GM06990 (cell line): ENCODE measurements around the gene GABBR2.

Experiments
- DNase-seq: peaks from one replicate; pipeline ENCODE4 v3.0.0-alpha.2; 2011; ENCODE audit not compliant: insufficient read length; ENCODE audit errors: extremely low read depth
- H3K27me3 ChIP-seq: replicated peaks from 2 replicates; pipeline ENCODE4 v1.6.0; 2011; ENCODE audit warnings: low read length; ENCODE audit not compliant: control insufficient read depth, insufficient read depth
- H3K36me3 ChIP-seq: 2 replicates; pipeline ENCODE4 v1.5.1; 2011; ENCODE audit warnings: low read length; ENCODE audit not compliant: control insufficient read depth, insufficient read depth
- H3K4me3 ChIP-seq: replicated peaks from 2 replicates; pipeline ENCODE4 v1.5.1; 2011; ENCODE audit warnings: low read depth, mild to moderate bottlenecking, control low read depth, low read length
- CTCF ChIP-seq: IDR thresholded peaks from 2 replicates; pipeline ENCODE4 v1.5.1; 2011; ENCODE audit warnings: low read length, control low read depth, mild to moderate bottlenecking, inconsistent platforms; ENCODE audit not compliant: insufficient read depth, poor library complexity, severe bottlenecking

Gene GABBR2

GRCh38 chr9:98302938-98303632 is 405.6 kb downstream of the GABBR2 start:
- no peak for DNase-seq
- H3K27me3 ChIP-seq, result no peaks in the 10 kb centered on the region
- TF ChIP-seq CTCF, result no peak
- no peak overlapping the region for H3K4me3 ChIP-seq
- H3K36me3 ChIP-seq, result no peaks in the 10 kb centered on the region

- Histone ChIP-seq H3K36me3 (no peaks in the 10 kb centered on the region), H3K4me3 (no peak overlapping the region), H3K27me3 (no peaks in the 10 kb centered on the region)
- no peak for TF ChIP-seq CTCF
- no peak for DNase-seq
These were observed 406.6 kb downstream of the GABBR2 start for GRCh38 chr9:98302150-98302549.

- Histone ChIP-seq H3K36me3 (no peaks in the 10 kb centered on the region), H3K4me3 (no peak overlapping the region), H3K27me3 (no peaks in the 10 kb centered on the region)
- no peak for DNase-seq
- no peak for TF ChIP-seq CTCF
These were observed 408.1 kb downstream of the GABBR2 start for GRCh38 chr9:98300611-98301010.

- H3K27me3 ChIP-seq, result no peaks in the 10 kb centered on the region
- no peak for DNase-seq
- no peaks in the 10 kb centered on the region for H3K36me3 ChIP-seq
- no peak overlapping the region for H3K4me3 ChIP-seq
- no peak for TF ChIP-seq CTCF
These were observed 410.3 kb downstream of the GABBR2 start for GRCh38 chr9:98298476-98298875.

GRCh38 chr9:98295824-98296223 is 412.9 kb downstream of the GABBR2 start:
- H3K36me3 ChIP-seq, result no peaks in the 10 kb centered on the region
- no peak for TF ChIP-seq CTCF
- H3K4me3 ChIP-seq, result no peak overlapping the region
- DNase-seq, result no peak
- no peaks in the 10 kb centered on the region; the same call in none of the 2 replicates for H3K27me3 ChIP-seq

GRCh38 chr9:98291820-98292219 is 416.9 kb downstream of the GABBR2 start:
- no peak for DNase-seq
- Histone ChIP-seq H3K27me3 (no peaks in the 10 kb centered on the region; the same call in none of the 2 replicates), H3K36me3 (no peaks in the 10 kb centered on the region), H3K4me3 (no peak overlapping the region)
- TF ChIP-seq CTCF, result no peak
